Measurements from ENCODE around the gene PRR5L.

DNA sequence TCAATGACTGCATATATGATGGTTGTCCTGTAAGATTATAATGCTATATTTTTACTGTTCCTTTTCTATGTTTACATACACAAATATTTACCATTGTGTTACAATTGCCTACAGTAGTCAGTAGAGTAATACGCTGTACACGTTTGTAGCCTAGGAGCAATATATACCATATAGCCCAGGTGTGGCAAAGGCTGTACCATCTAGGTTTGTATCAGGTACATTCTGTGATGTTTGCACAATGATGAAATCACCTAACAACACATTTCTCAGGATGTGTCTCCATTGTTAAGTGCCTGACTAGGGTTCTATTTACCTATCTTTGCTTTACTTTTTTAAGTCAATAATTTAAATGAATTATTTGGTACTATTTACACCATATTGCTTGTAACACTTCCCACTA is 21.9 kb downstream of the PRR5L start:
- TF ChIP-seq POLR2A (IDR thresholded peaks at IDR 0.05; ENCODE audit: low read length) (no peak), GATA1 (IDR thresholded peaks at IDR 0.05; ENCODE audit: low read depth, low read length) (no peak)

Data from erythroblast (primary cell).